Caco-2 (cell line): Measurements from ENCODE around the gene CPA3. TPM values are rescaled to one million over a fixed set of nuclear protein-coding genes. Genes with fewer than 3 reads are reported as not detected.

Experiments
- BruUV-seq: library from RNA; stranded (reverse); fragments of 400-500 nt; replicated peaks from 2 replicates; lab custom pipeline; 2021; lab: Mats Ljungman, UMichigan
- CTCF ChIA-PET: fragments of 300-600 bp; sonication (Branson Sonifier 250); formaldehyde crosslinking; loops from one replicate; lab custom pipeline; 2022; ENCODE audit warnings: antibody characterized with exemption; lab: Charles Lee
- POLR2A ChIA-PET: fragments of 300-600 bp; sonication (Branson Sonifier 250); formaldehyde crosslinking; loops from one replicate; lab custom pipeline; 2022; ENCODE audit warnings: antibody characterized with exemption; lab: Charles Lee
- DNase-seq, 2 experiments: peaks; one replicate each; pipeline versions ENCODE4 v3.0.0 to v3.0.0-alpha.2; 2020 to 2022
- H3K27me3 ChIP-seq: replicated peaks from 2 replicates; pipeline ENCODE4 v1.6.0; 2011; ENCODE audit warnings: low read length; ENCODE audit not compliant: control insufficient read depth, insufficient read depth
- H3K36me3 ChIP-seq: 2 replicates; pipeline ENCODE4 v1.5.1; 2011; ENCODE audit warnings: low read length; ENCODE audit not compliant: control insufficient read depth, insufficient read depth
- H3K4me1 ChIP-seq: fragments of 250-450 bp; sonication (Bioruptor Pico); 2 replicates; pipeline ENCODE4 v1.5.1; 2020; ENCODE audit warnings: mild to moderate bottlenecking
- H3K4me3 ChIP-seq: 2 replicates; pipeline ENCODE4 v1.5.1; 2011; ENCODE audit warnings: low read depth, mild to moderate bottlenecking, control low read depth, low read length
- H3K9me3 ChIP-seq: fragments of 250-450 bp; sonication (Bioruptor Pico); 2 replicates; pipeline ENCODE4 v1.5.1; 2020; ENCODE audit warnings: mild to moderate bottlenecking, moderate library complexity
- H3K27ac Mint-ChIP-seq: one replicate; pipeline ENCODE4 v1.8.0; 2022; ENCODE audit warnings: mixed read lengths; ENCODE audit not compliant: unreplicated experiment
- H3K27me3 Mint-ChIP-seq: one replicate; pipeline ENCODE4 v1.8.0; 2022; ENCODE audit warnings: mixed read lengths; ENCODE audit not compliant: insufficient read depth, unreplicated experiment
- H3K36me3 Mint-ChIP-seq: one replicate; pipeline ENCODE4 v1.8.0; 2022; ENCODE audit warnings: mild to moderate bottlenecking, mixed read lengths; ENCODE audit not compliant: insufficient read depth, unreplicated experiment
- H3K4me1 Mint-ChIP-seq: one replicate; pipeline ENCODE4 v1.8.0; 2022; ENCODE audit warnings: low read depth, mixed read lengths; ENCODE audit not compliant: unreplicated experiment
- H3K4me3 Mint-ChIP-seq: one replicate; pipeline ENCODE4 v1.8.0; 2022; ENCODE audit warnings: mild to moderate bottlenecking, moderate library complexity, mixed read lengths; ENCODE audit not compliant: unreplicated experiment
- H3K9me3 Mint-ChIP-seq: one replicate; pipeline ENCODE4 v1.8.0; 2022; ENCODE audit warnings: mixed read lengths; ENCODE audit not compliant: unreplicated experiment
- intact Hi-C: fragments of 100-400 bp; cut with micrococcal nuclease; formaldehyde crosslinking; loops from one replicate; pipeline ENCODE4 v1.10.0; 2022; ENCODE audit not compliant: unreplicated experiment
- total RNA-seq: library from RNA; stranded (reverse); gene quantifications from 2 replicates; pipeline ENCODE4 v1.2.3, GENCODE V29; 2022
- TF ChIP-seq, protein P1 (sequence below), 2 experiments: fragments of 200-600 bp in 1 of 2; IDR thresholded peaks; 1 replicate in 1 of 2; 2 replicates in 1 of 2; pipeline versions ENCODE4 v1.5.1 to v1.8.0; 2011 to 2022; ENCODE audit warnings: antibody characterized with exemption in 1 of 2, control low read depth in 1 of 2, inconsistent platforms in 1 of 2, low read depth in 1 of 2, low read length in 1 of 2, mild to moderate bottlenecking in 1 of 2, moderate library complexity in 1 of 2; ENCODE audit not compliant: insufficient read depth in 1 of 2, severe bottlenecking in 1 of 2, unreplicated experiment in 1 of 2

The CPA3 gene
- total RNA-seq, 1 experiment from 2014 or later: not detected

DNA sequence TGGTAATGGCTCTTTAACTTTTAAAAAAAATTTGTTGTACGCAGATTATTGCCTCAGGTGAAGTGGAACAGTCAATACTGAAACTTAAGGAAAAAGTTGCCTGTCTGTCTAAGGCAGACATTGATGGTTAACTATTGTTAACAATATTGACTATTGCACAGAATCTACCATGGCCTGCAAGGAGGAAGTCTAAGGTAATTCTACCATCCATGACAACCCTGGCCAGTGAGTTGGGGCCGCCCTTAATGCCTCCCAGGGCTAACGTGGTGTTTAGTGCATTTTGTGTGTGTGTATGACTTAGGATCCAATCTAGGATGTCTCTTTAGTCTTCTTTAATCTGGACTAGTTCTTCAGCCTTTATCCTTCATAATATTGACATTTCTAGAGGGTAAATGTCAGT, 39.6 kb upstream of the CPA3 start:
- POLR2A ChIA-PET: no interaction called here
- H3K36me3 ChIP-seq: no peaks in the 10 kb centered on the region
- Mint-ChIP-seq H3K4me1 (peaks cover 6% of the 10 kb centered on the region), H3K36me3 (no peaks in the 10 kb centered on the region), H3K9me3 (no peaks in the 10 kb centered on the region), H3K4me3 (no peak overlapping the region), H3K27ac (no peak overlapping the region), H3K27me3 (no peaks in the 10 kb centered on the region)
- H3K4me1 ChIP-seq: no peaks in the 10 kb centered on the region
- DNase-seq: no peak
- no peaks in the 10 kb centered on the region for H3K9me3 ChIP-seq
- CTCF ChIA-PET: no interaction called here
- no TSS peak for BruUV-seq
- intact Hi-C loops: no loop called here
- TF ChIP-seq, protein P1, sequence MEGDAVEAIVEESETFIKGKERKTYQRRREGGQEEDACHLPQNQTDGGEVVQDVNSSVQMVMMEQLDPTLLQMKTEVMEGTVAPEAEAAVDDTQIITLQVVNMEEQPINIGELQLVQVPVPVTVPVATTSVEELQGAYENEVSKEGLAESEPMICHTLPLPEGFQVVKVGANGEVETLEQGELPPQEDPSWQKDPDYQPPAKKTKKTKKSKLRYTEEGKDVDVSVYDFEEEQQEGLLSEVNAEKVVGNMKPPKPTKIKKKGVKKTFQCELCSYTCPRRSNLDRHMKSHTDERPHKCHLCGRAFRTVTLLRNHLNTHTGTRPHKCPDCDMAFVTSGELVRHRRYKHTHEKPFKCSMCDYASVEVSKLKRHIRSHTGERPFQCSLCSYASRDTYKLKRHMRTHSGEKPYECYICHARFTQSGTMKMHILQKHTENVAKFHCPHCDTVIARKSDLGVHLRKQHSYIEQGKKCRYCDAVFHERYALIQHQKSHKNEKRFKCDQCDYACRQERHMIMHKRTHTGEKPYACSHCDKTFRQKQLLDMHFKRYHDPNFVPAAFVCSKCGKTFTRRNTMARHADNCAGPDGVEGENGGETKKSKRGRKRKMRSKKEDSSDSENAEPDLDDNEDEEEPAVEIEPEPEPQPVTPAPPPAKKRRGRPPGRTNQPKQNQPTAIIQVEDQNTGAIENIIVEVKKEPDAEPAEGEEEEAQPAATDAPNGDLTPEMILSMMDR (IDR thresholded peaks at IDR 0.05; ENCODE audit: insufficient read depth in 1 of 2, low read depth in 1 of 2, low read length in 1 of 2, severe bottlenecking in 1 of 2, unreplicated experiment in 1 of 2): no peak
- H3K27me3 ChIP-seq: no peaks in the 10 kb centered on the region
- no peak overlapping the region for H3K4me3 ChIP-seq

DNA sequence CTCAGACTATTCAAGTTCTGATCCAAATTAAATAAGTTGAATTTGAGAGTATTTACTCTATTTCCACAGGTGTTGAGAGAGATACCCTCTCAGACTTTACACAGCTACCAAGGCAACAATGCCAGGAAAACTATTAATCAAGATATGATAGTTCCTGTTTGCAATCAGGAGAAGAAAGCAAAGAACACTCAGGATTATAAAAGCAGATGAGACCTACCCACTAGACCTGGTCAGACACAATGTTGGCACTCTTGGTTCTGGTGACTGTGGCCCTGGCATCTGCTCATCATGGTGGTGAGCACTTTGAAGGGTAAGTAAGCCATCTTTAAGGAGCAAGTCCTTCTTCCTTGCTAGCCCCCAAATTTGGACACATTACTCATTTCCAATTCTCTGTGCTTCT, 37.5 kb upstream of the CPA3 start, which contains the start of gene CPB1:
TSS of gene CPB1 (plus strand) at position 227 of the 400 bp plus-strand sequence. CDS start at position 240, 13 bp downstream.
- Mint-ChIP-seq H3K27me3 (no peaks in the 10 kb centered on the region), H3K27ac (no peak within 1 kb of the TSS), H3K4me3 (no peak within 1 kb of the TSS), H3K4me1 (no peaks in the 10 kb centered on the region), H3K36me3 (no peaks in the 10 kb centered on the region), H3K9me3 (no peaks in the 10 kb centered on the region)
- Histone ChIP-seq H3K4me3 (no peak within 1 kb of the TSS), H3K4me1 (no peaks in the 10 kb centered on the region), H3K9me3 (no peaks in the 10 kb centered on the region), H3K36me3 (no peaks in the 10 kb centered on the region), H3K27me3 (no peaks in the 10 kb centered on the region)
- no peak for DNase-seq
- TF ChIP-seq, protein P1 (IDR thresholded peaks at IDR 0.05; ENCODE audit: insufficient read depth in 1 of 2, low read depth in 1 of 2, low read length in 1 of 2, severe bottlenecking in 1 of 2, unreplicated experiment in 1 of 2): no peak
- CTCF ChIA-PET: no interaction called here
- intact Hi-C loops: no loop called here
- BruUV-seq: no TSS peak
- POLR2A ChIA-PET: no interaction called here

DNA sequence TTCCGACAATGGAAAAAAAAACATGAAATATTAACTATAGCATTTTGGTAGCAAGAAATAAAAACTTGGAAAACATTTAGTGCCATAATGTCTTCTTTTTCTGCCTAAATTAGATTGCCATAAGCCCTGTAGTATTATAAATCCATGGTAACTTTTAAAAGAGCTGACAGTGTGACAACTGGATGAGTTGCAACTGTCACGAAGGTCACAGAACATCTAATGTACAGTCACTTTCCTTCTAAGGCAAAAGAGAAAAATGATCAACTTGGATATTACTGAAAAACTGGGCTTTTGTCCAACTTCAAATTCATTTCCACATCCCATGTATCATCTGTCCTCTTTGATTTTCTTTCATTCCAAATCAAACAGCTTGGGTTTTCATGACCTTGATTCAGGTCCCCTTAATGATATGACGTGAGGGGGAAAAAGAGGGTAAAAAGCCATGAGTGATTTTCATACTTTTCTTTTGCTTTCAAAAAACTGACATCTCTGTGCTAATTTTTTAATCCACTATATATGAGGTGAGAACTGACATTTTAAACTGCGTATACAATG, 36.9 kb upstream of the CPA3 start:
- Histone ChIP-seq H3K4me3 (no peak overlapping the region), H3K9me3 (no peaks in the 10 kb centered on the region), H3K27me3 (no peaks in the 10 kb centered on the region), H3K36me3 (no peaks in the 10 kb centered on the region), H3K4me1 (no peaks in the 10 kb centered on the region)
- intact Hi-C loops: no loop called here
- no peak overlapping the region for H3K4me3 Mint-ChIP-seq
- no peak overlapping the region for H3K27ac Mint-ChIP-seq
- H3K27me3 Mint-ChIP-seq: no peaks in the 10 kb centered on the region
- H3K36me3 Mint-ChIP-seq: no peaks in the 10 kb centered on the region
- no peak for DNase-seq
- TF ChIP-seq, protein P1 (IDR thresholded peaks at IDR 0.05; ENCODE audit: insufficient read depth in 1 of 2, low read depth in 1 of 2, low read length in 1 of 2, severe bottlenecking in 1 of 2, unreplicated experiment in 1 of 2): no peak
- CTCF ChIA-PET: no interaction called here
- no peaks in the 10 kb centered on the region for H3K4me1 Mint-ChIP-seq
- BruUV-seq: no TSS peak
- POLR2A ChIA-PET: no interaction called here
- H3K9me3 Mint-ChIP-seq: no peaks in the 10 kb centered on the region
